IMR-90 (cell line): Measurements from ENCODE around the gene FAM120A. TPM values are rescaled to one million over a fixed set of nuclear protein-coding genes. Genes with fewer than 3 reads are reported as not detected.

Source experiments
- ATAC-seq: fragments of 200-7000 bp; cut with Tn5 transposase; 2 replicates; pipeline ENCODE4 v1.9.1; 2020; ENCODE audit warnings: low read depth, mild to moderate bottlenecking, moderate library complexity
- BruUV-seq: library from RNA; stranded (reverse); fragments of 400-500 nt; replicated peaks from 2 replicates; lab custom pipeline; 2021; lab: Mats Ljungman, UMichigan
- CTCF ChIA-PET: fragments of 300-600 bp; formaldehyde crosslinking; extraction: SDS; loops from one replicate; lab custom pipeline; 2021; ENCODE audit warnings: antibody characterized with exemption; lab: Yijun Ruan, JAX
- POLR2A ChIA-PET: fragments of 300-600 bp; sonication (Branson Sonifier 250); formaldehyde crosslinking; loops from one replicate; lab custom pipeline; 2022; ENCODE audit warnings: antibody characterized with exemption; ENCODE audit not compliant: unreplicated experiment; lab: Charles Lee
- DNase-seq: peaks from one replicate; pipeline ENCODE4 v3.0.0; 2013
- H2AFZ ChIP-seq: replicated peaks from 2 replicates; pipeline ENCODE3; 2013; ENCODE audit warnings: low read length, mild to moderate bottlenecking; ENCODE audit not compliant: poor library complexity
- H2AK5ac ChIP-seq: 2 replicates; pipeline ENCODE4 v1.6.1; 2013; ENCODE audit warnings: low read depth, low read length, inconsistent platforms
- H2AK9ac ChIP-seq: replicated peaks from 2 replicates; pipeline ENCODE3; 2013; ENCODE audit warnings: mild to moderate bottlenecking, low read depth, low read length, moderate library complexity; ENCODE audit not compliant: poor library complexity
- H2BK120ac ChIP-seq: 2 replicates; pipeline ENCODE4 v1.6.1; 2013; ENCODE audit warnings: low read depth, low read length, inconsistent platforms
- H2BK15ac ChIP-seq: 3 replicates; pipeline ENCODE4 v1.6.1; 2013; ENCODE audit warnings: low read depth, low read length, inconsistent platforms
- H2BK20ac ChIP-seq: 2 replicates; pipeline ENCODE4 v1.6.1; 2013; ENCODE audit warnings: low read depth, mild to moderate bottlenecking, inconsistent platforms, low read length, moderate library complexity
- H2BK5ac ChIP-seq: 2 replicates; pipeline ENCODE4 v1.6.1; 2013; ENCODE audit warnings: mild to moderate bottlenecking, low read depth, low read length, inconsistent platforms; ENCODE audit not compliant: poor library complexity, severe bottlenecking
- H3K14ac ChIP-seq: replicated peaks from 2 replicates; pipeline ENCODE4 v1.6.1; 2013; ENCODE audit warnings: low read depth, low read length, inconsistent platforms
- H3K18ac ChIP-seq: 2 replicates; pipeline ENCODE4 v1.6.1; 2013; ENCODE audit warnings: low read depth, low read length, control low read depth
- H3K23ac ChIP-seq: 2 replicates; pipeline ENCODE4 v1.6.1; 2013; ENCODE audit warnings: low read depth, low read length, inconsistent platforms
- H3K27ac ChIP-seq: 2 replicates; pipeline ENCODE4 v1.5.1; 2013; ENCODE audit warnings: mild to moderate bottlenecking, control low read depth, low read length; ENCODE audit not compliant: insufficient read depth
- H3K27me3 ChIP-seq: 2 replicates; pipeline ENCODE4 v1.6.1; 2013; ENCODE audit warnings: low read length; ENCODE audit not compliant: control insufficient read depth, insufficient read depth
- H3K36me3 ChIP-seq: 2 replicates; pipeline ENCODE4 v1.6.1; 2013; ENCODE audit warnings: low read length, mixed read lengths; ENCODE audit not compliant: control insufficient read depth, insufficient read depth
- H3K4ac ChIP-seq: 2 replicates; pipeline ENCODE4 v1.6.1; 2013; ENCODE audit warnings: low read depth, low read length, inconsistent platforms
- H3K4me1 ChIP-seq: 2 replicates; pipeline ENCODE4 v1.6.1; 2013; ENCODE audit warnings: low read length, mixed read lengths; ENCODE audit not compliant: control insufficient read depth, insufficient read depth
- H3K4me2 ChIP-seq: 2 replicates; pipeline ENCODE4 v1.6.1; 2013; ENCODE audit warnings: low read depth, mild to moderate bottlenecking, control low read depth, low read length, moderate library complexity
- H3K4me3 ChIP-seq: 2 replicates; pipeline ENCODE4 v1.5.1; 2013; ENCODE audit warnings: low read depth, mild to moderate bottlenecking, control low read depth, low read length, moderate library complexity; ENCODE audit not compliant: insufficient read depth
- H3K56ac ChIP-seq: 2 replicates; pipeline ENCODE4 v1.6.1; 2013; ENCODE audit warnings: low read length, inconsistent platforms; ENCODE audit not compliant: insufficient read depth; ENCODE audit errors: extremely low read depth
- H3K79me1 ChIP-seq, 2 experiments: 2 replicates each; pipeline ENCODE4 v1.6.1; 2013; ENCODE audit warnings: low read length in 2 of 2, inconsistent platforms in 1 of 2, low read depth in 1 of 2
- H3K9ac ChIP-seq: 2 replicates; pipeline ENCODE4 v1.6.1; 2013; ENCODE audit warnings: low read depth, low read length, control low read depth
- H3K9me1 ChIP-seq: 2 replicates; pipeline ENCODE4 v1.6.1; 2013; ENCODE audit warnings: low read length, inconsistent platforms; ENCODE audit not compliant: insufficient read depth
- H3K9me3 ChIP-seq: 2 replicates; pipeline ENCODE4 v1.6.1; 2013; ENCODE audit warnings: low read length; ENCODE audit not compliant: control insufficient read depth, insufficient read depth
- H4K20me1 ChIP-seq: 2 replicates; pipeline ENCODE4 v1.6.1; 2013; ENCODE audit warnings: low read length, inconsistent platforms; ENCODE audit not compliant: insufficient read depth
- H4K5ac ChIP-seq: 2 replicates; pipeline ENCODE4 v1.6.1; 2013; ENCODE audit warnings: mild to moderate bottlenecking, low read depth, low read length, control low read depth
- H4K8ac ChIP-seq, 2 experiments: 2 replicates each; pipeline ENCODE4 v1.6.1; 2013; ENCODE audit warnings: low read depth in 2 of 2, low read length in 2 of 2, control low read depth in 1 of 2, inconsistent platforms in 1 of 2
- H4K91ac ChIP-seq: 2 replicates; pipeline ENCODE4 v1.6.1; 2013; ENCODE audit warnings: low read depth, low read length, inconsistent platforms; ENCODE audit not compliant: insufficient read depth
- BHLHE40 ChIP-seq: fragments of 150-350 bp; IDR thresholded peaks from 2 replicates; pipeline ENCODE4 v1.6.1; 2016; ENCODE audit warnings: mild to moderate bottlenecking, low read depth, low read length
- CEBPB ChIP-seq: IDR thresholded peaks from 2 replicates; pipeline ENCODE4 v1.6.1; 2012; ENCODE audit warnings: low read depth, low read length, improper control_type of control experiment
- CHD1 ChIP-seq: IDR thresholded peaks from 2 replicates; pipeline ENCODE4 v1.6.1; 2012; ENCODE audit warnings: low read depth, low read length, improper control_type of control experiment
- FOS ChIP-seq: fragments of 150-350 bp; IDR thresholded peaks from 2 replicates; pipeline ENCODE4 v1.6.1; 2016; ENCODE audit warnings: low read depth, low read length
- MAFK ChIP-seq: IDR thresholded peaks from 2 replicates; pipeline ENCODE4 v1.6.1; 2012; ENCODE audit warnings: low read depth, low read length, improper control_type of control experiment
- MAZ ChIP-seq: IDR thresholded peaks from 2 replicates; pipeline ENCODE4 v1.6.1; 2012; ENCODE audit warnings: low read depth, mild to moderate bottlenecking, low read length, improper control_type of control experiment, moderate library complexity, borderline replicate concordance
- MXI1 ChIP-seq: IDR thresholded peaks from 2 replicates; pipeline ENCODE4 v1.6.1; 2012; ENCODE audit warnings: low read depth, mild to moderate bottlenecking, low read length, moderate library complexity, borderline replicate concordance
- NFE2L2 ChIP-seq: fragments of 150-350 bp; IDR thresholded peaks from 2 replicates; pipeline ENCODE4 v1.6.1; 2016; ENCODE audit warnings: low read depth, mild to moderate bottlenecking, low read length
- POLR2A ChIP-seq: IDR thresholded peaks from 2 replicates; pipeline ENCODE4 v1.6.1; 2012; ENCODE audit warnings: mild to moderate bottlenecking, low read depth, low read length
- RAD21 ChIP-seq: IDR thresholded peaks from 2 replicates; pipeline ENCODE4 v1.6.1; 2012; ENCODE audit warnings: low read length, improper control_type of control experiment
- RCOR1 ChIP-seq: IDR thresholded peaks from 2 replicates; pipeline ENCODE4 v1.6.1; 2012; ENCODE audit warnings: mild to moderate bottlenecking, low read length, improper control_type of control experiment; ENCODE audit not compliant: insufficient replicate concordance
- SMC3 ChIP-seq: fragments of 150-350 bp; IDR thresholded peaks from 2 replicates; pipeline ENCODE4 v1.6.1; 2016; ENCODE audit warnings: low read depth, mild to moderate bottlenecking, antibody characterized with exemption, low read length, moderate library complexity
- WGBS, 2 experiments: methylation state at CpG; one replicate each; pipeline versions ENCODE4 v1.1.5 to v1.1.7; 2013; ENCODE audit warnings: missing lambda C conversion rate in 2 of 2; ENCODE audit not compliant: insufficient read length in 1 of 2; ENCODE audit errors: extremely low coverage in 2 of 2; 5-methylcytosine and 5-hydroxymethylcytosine counted together
- dilution Hi-C: fragments of 300-500 bp; cut with HindIII; formaldehyde crosslinking; loops from one replicate; pipeline ENCODE4 v1.14.3; 2018; ENCODE audit warnings: low sequenced_read_pairs; ENCODE audit not compliant: unreplicated experiment
- in situ Hi-C: fragments of 300-500 bp; cut with MboI; formaldehyde crosslinking; loops from 3 replicates; pipeline ENCODE4 v1.14.3; 2019; ENCODE audit warnings: low sequenced_read_pairs, inconsistent platforms, mixed read lengths
- intact Hi-C: fragments of 100-400 bp; cut with micrococcal nuclease; formaldehyde crosslinking; loops from 2 replicates; pipeline ENCODE4 v1.10.0; 2022
- polyA plus RNA-seq, 3 experiments: library from polyadenylated mRNA; depleted of rRNA; stranded (reverse); fragments of >200 nt; gene quantifications; 2 replicates each; pipeline ENCODE4 v1.2.3, GENCODE V29; 2012; ENCODE audit warnings: low replicate concordance in 1 of 3
- total RNA-seq: library from RNA; depleted of rRNA; stranded (reverse); fragments of >200 nt; gene quantifications from 2 replicates; pipeline ENCODE4 v1.2.3, GENCODE V29; 2012
- TF ChIP-seq, protein P1 (sequence below): fragments of 150-350 bp; IDR thresholded peaks from 2 replicates; pipeline ENCODE4 v1.6.1; 2016; ENCODE audit warnings: low read depth, mild to moderate bottlenecking, low read length, moderate library complexity, borderline replicate concordance
- TF ChIP-seq, protein P2 (sequence below): fragments of 150-350 bp; IDR thresholded peaks from 2 replicates; pipeline ENCODE4 v1.6.1; 2017; ENCODE audit warnings: mild to moderate bottlenecking, antibody characterized with exemption, low read length, low read depth

FAM120A gene
- total and polyA plus RNA-seq, 2 of the 4 experiments (the other 2 are of a cell fraction) = 61.6 to 75.1 TPM

DNA sequence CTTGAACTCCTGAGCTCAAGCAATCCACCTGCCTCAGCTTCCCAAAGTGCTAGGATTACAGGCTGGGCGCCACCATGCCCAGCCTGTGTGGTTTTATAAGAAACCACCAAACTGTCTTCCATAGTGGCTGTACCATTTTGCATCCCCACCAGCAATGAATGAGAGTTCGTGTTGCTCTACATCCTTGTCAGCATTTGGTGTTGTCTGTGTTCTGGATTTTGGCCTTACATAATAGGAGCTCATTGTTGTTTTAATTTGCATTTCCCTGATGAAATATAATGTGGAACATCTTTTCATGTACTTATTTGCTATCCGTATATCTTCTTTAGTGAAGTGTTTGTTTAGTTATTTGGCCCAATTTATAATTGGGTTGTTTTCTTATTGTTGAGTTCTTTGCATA, 154.7 kb downstream of the FAM120A start:
- Histone ChIP-seq H3K18ac (no peak overlapping the region), H3K27ac (no peak overlapping the region), H3K23ac (no peak overlapping the region), H2AFZ (no peak overlapping the region), H2BK120ac (no peak overlapping the region), H2AK9ac (no peak overlapping the region), H3K56ac (no peak overlapping the region), H2BK20ac (no peak overlapping the region), H3K4me2 (no peak overlapping the region), H4K5ac (no peak overlapping the region), H3K9me3 (peaks cover 8% of the 10 kb centered on the region), H4K8ac (no peak overlapping the region), H3K14ac (no peak overlapping the region), H3K9ac (no peak overlapping the region), H2AK5ac (no peak overlapping the region), H3K4ac (no peak overlapping the region), H2BK5ac (no peak overlapping the region), H4K20me1 (peaks cover 28% of the 10 kb centered on the region), H3K4me3 (no peak overlapping the region), H3K36me3 (no peaks in the 10 kb centered on the region), H3K4me1 (no peaks in the 10 kb centered on the region), H2BK15ac (no peak overlapping the region), H3K79me1 (peaks cover 27 to 39% of the 10 kb centered on the region in 2 experiments), H3K9me1 (0 out of 2 replicates have a peak, but pooled peaks cover 5% of the 10 kb centered on the region), H3K27me3 (no peaks in the 10 kb centered on the region), H4K91ac (no peak overlapping the region)
- POLR2A ChIA-PET = no interaction called here
- no CpG with 5 or more reads among the region's 3 CpGs for WGBS, 2 experiments
- ATAC-seq = no peak
- intact Hi-C loops = no loop called here
- no peak for TF ChIP-seq FOS
- no peak for TF ChIP-seq RCOR1
- TF ChIP-seq SMC3 = no peak
- TF ChIP-seq BHLHE40 = no peak
- TF ChIP-seq, protein P1, sequence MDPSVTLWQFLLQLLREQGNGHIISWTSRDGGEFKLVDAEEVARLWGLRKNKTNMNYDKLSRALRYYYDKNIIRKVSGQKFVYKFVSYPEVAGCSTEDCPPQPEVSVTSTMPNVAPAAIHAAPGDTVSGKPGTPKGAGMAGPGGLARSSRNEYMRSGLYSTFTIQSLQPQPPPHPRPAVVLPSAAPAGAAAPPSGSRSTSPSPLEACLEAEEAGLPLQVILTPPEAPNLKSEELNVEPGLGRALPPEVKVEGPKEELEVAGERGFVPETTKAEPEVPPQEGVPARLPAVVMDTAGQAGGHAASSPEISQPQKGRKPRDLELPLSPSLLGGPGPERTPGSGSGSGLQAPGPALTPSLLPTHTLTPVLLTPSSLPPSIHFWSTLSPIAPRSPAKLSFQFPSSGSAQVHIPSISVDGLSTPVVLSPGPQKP = no peak
- TF ChIP-seq CHD1 = no peak
- TF ChIP-seq MAZ = no peak
- no peak for TF ChIP-seq NFE2L2
- TF ChIP-seq CEBPB = no peak
- TF ChIP-seq POLR2A = no peak
- TF ChIP-seq MXI1 = no peak
- TF ChIP-seq RAD21 = no peak
- TF ChIP-seq, protein P2, sequence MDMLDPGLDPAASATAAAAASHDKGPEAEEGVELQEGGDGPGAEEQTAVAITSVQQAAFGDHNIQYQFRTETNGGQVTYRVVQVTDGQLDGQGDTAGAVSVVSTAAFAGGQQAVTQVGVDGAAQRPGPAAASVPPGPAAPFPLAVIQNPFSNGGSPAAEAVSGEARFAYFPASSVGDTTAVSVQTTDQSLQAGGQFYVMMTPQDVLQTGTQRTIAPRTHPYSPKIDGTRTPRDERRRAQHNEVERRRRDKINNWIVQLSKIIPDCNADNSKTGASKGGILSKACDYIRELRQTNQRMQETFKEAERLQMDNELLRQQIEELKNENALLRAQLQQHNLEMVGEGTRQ = no peak
- no peak for TF ChIP-seq MAFK
- no peak for DNase-seq
- no TSS peak for BruUV-seq
- CTCF ChIA-PET = no interaction called here
- dilution Hi-C loops = no loop called here
- in situ Hi-C loops = no loop called here
